ENCODE results near the gene SLC25A6.

DNA sequence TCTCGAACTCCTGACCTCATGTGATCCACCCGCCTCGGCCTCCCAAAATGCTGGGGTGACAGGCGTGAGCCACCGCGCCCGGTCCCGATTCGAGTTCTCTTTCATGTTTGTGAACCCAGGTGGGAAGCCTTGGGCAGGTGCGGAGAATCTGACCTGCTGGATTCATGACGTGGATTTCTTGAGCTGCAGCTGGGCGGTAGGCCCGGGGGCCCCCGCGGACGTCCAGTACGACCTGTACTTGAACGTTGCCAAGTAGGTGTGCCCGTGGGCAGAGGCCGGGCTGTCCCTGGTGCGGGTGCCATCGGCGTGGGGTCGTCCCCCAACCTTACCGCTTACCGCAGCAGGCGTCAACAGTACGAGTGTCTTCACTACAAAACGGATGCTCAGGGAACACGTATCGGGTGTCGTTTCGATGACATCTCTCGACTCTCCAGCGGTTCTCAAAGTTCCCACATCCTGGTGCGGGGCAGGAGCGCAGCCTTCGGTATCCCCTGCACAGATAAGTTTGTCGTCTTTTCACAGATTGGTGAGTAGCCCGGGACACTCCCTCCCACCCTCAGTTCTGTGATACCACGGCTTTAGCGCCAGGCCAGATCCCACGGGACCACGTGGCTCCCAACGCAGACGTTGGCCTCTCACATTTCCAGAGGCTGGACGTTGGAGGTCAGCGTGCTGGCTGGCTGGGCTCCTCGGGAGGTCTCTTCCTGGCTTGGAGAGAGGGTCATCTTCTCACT is 39.8 kb downstream of the SLC25A6 start:
- TF ChIP-seq, protein P1, sequence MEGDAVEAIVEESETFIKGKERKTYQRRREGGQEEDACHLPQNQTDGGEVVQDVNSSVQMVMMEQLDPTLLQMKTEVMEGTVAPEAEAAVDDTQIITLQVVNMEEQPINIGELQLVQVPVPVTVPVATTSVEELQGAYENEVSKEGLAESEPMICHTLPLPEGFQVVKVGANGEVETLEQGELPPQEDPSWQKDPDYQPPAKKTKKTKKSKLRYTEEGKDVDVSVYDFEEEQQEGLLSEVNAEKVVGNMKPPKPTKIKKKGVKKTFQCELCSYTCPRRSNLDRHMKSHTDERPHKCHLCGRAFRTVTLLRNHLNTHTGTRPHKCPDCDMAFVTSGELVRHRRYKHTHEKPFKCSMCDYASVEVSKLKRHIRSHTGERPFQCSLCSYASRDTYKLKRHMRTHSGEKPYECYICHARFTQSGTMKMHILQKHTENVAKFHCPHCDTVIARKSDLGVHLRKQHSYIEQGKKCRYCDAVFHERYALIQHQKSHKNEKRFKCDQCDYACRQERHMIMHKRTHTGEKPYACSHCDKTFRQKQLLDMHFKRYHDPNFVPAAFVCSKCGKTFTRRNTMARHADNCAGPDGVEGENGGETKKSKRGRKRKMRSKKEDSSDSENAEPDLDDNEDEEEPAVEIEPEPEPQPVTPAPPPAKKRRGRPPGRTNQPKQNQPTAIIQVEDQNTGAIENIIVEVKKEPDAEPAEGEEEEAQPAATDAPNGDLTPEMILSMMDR (IDR thresholded peaks at IDR 0.05; ENCODE audit: insufficient read depth, low read depth, low read length): no peak
- TF ChIP-seq EZH2 (IDR thresholded peaks at IDR 0.05; ENCODE audit: insufficient read depth, low read length): no peak
